ENCODE measurements around the gene RANBP17. TPM values are rescaled to one million over a fixed set of nuclear protein-coding genes. Genes with fewer than 3 reads are reported as not detected.

RANBP17 gene
- total and polyA plus RNA-seq, 8 donors: 3.5 to 11.3 (median 7.9) TPM

- TF ChIP-seq CTCF (IDR thresholded peaks at IDR 0.05): no peak
- Histone ChIP-seq H3K9me3 (no peaks in the 10 kb centered on the region), H3K27me3 (peaks cover 0 to 54% (median 18%) of the 10 kb centered on the region in 4 donors), H3K27ac (no peak overlapping the region), H3K4me1 (peaks cover 6 to 22% (median 8%) of the 10 kb centered on the region in 3 donors), H3K36me3 (no peaks in the 10 kb centered on the region), H3K4me3 (peak overlapping the region in 1 of 4 donors; percentile 29)
- intact Hi-C loops (cut with DNase I): no loop called here
- peak in 3 of 4 donors; percentile 54 to 66 (median 61) for ATAC-seq
- DNase-seq: peak in 1 of 6 donors; percentile 31
- 10 to 13% methylated on average over 11 of the region's 11 CpGs for WGBS, 2 donors
- FAIRE-seq: no peak
Measured at GRCh38 chr5:171317230-171317629, 455.4 kb downstream of the RANBP17 start.

- H3K4me1 ChIP-seq: peaks cover 6 to 20% (median 8%) of the 10 kb centered on the region in 3 donors
- DNase-seq (no peak), FAIRE-seq (no peak), ATAC-seq (no peak)
- H3K36me3 ChIP-seq: no peaks in the 10 kb centered on the region
- TF ChIP-seq CTCF (IDR thresholded peaks at IDR 0.05): no peak
- no peak overlapping the region for H3K4me3 ChIP-seq
- H3K9me3 ChIP-seq: no peaks in the 10 kb centered on the region
- H3K27ac ChIP-seq: no peak overlapping the region
- intact Hi-C loops (cut with DNase I): no loop called here
- WGBS, 2 donors: 6 to 14% methylated on average over 9 of the region's 9 CpGs
- H3K27me3 ChIP-seq: peaks cover 0 to 53% (median 16%) of the 10 kb centered on the region in 4 donors
Measured at GRCh38 chr5:171318026-171318425, 456.2 kb downstream of the RANBP17 start.

GRCh38 chr5:171321447-171321846 lies 459.6 kb downstream of the RANBP17 start:
- Histone ChIP-seq H3K36me3 (no peaks in the 10 kb centered on the region), H3K27ac (no peak overlapping the region), H3K27me3 (peaks cover 0 to 46% (median 1%) of the 10 kb centered on the region in 4 donors), H3K4me3 (no peak overlapping the region), H3K9me3 (no peaks in the 10 kb centered on the region), H3K4me1 (peaks cover under 1 to 7% (median 5%) of the 10 kb centered on the region in 3 donors)
- ATAC-seq (no peak), DNase-seq (no peak), FAIRE-seq (no peak)
- WGBS, 2 donors: 67 to 78% methylated on average over 7 of the region's 7 CpGs
- no peak for TF ChIP-seq CTCF (IDR thresholded peaks at IDR 0.05)
- intact Hi-C loops (cut with DNase I): no loop called here

GRCh38 chr5:171322527-171322926 lies 460.7 kb downstream of the RANBP17 start:
- intact Hi-C loops (cut with DNase I): no loop called here
- Histone ChIP-seq H3K4me3 (no peak overlapping the region), H3K27ac (no peak overlapping the region), H3K9me3 (no peaks in the 10 kb centered on the region), H3K36me3 (no peaks in the 10 kb centered on the region), H3K27me3 (peaks cover 0 to 45% (median 1%) of the 10 kb centered on the region in 4 donors), H3K4me1 (no peaks in the 10 kb centered on the region)
- no peak for DNase-seq
- TF ChIP-seq CTCF (IDR thresholded peaks at IDR 0.05): no peak
- no peak for FAIRE-seq
- ATAC-seq: no peak
- 85 to 87% methylated on average over 5 of the region's 5 CpGs for WGBS, 2 donors

- ATAC-seq (no peak), DNase-seq (no peak), FAIRE-seq (no peak)
- WGBS, 2 donors: 59 to 76% methylated on average over 3 of the region's 3 CpGs
- Histone ChIP-seq H3K9me3 (no peaks in the 10 kb centered on the region), H3K27me3 (peaks cover 0 to 41% (median under 1%) of the 10 kb centered on the region in 4 donors), H3K27ac (no peak overlapping the region), H3K36me3 (no peaks in the 10 kb centered on the region), H3K4me1 (no peaks in the 10 kb centered on the region), H3K4me3 (no peak overlapping the region)
- no peak for TF ChIP-seq CTCF (IDR thresholded peaks at IDR 0.05)
- intact Hi-C loops (cut with DNase I): no loop called here
Measured at GRCh38 chr5:171323007-171323406, 461.2 kb downstream of the RANBP17 start.

Measured in pancreas (tissue), 10 donors.